ENCODE measurements around the gene MSI2. TPM values are rescaled to one million over a fixed set of nuclear protein-coding genes. Genes with fewer than 3 reads are reported as not detected.
"Not testable (repeated sequence)": the region's sequence is repeated elsewhere in the genome, so short reads cannot be mapped to it uniquely, and the experiment has no call there.

The MSI2 gene
- total RNA-seq, 4 donors from 2014 or later: 14.9 to 24.4 (median 19.8) TPM

DNA sequence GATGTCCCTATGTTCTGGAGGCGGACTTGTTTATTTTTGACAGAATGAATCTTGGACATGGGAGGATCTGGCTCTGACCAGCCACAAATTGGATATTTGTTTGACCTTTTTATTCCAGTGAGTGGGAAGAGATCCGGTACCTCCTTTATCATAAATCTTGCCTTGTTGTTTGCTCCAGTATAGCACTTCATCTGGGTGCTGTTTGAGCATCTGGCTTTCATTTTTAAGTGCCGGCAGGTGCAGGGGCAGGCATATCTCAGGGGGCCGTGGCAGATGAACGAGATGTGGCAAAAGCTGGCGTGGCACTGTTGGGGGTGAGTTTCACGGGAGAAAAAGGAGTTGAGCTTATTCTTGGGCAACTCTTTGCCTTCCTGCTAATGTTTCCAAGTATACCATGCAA is 37.8 kb downstream of the MSI2 start:
- no peak for ATAC-seq (ENCODE audit: low FRiP score)

DNA sequence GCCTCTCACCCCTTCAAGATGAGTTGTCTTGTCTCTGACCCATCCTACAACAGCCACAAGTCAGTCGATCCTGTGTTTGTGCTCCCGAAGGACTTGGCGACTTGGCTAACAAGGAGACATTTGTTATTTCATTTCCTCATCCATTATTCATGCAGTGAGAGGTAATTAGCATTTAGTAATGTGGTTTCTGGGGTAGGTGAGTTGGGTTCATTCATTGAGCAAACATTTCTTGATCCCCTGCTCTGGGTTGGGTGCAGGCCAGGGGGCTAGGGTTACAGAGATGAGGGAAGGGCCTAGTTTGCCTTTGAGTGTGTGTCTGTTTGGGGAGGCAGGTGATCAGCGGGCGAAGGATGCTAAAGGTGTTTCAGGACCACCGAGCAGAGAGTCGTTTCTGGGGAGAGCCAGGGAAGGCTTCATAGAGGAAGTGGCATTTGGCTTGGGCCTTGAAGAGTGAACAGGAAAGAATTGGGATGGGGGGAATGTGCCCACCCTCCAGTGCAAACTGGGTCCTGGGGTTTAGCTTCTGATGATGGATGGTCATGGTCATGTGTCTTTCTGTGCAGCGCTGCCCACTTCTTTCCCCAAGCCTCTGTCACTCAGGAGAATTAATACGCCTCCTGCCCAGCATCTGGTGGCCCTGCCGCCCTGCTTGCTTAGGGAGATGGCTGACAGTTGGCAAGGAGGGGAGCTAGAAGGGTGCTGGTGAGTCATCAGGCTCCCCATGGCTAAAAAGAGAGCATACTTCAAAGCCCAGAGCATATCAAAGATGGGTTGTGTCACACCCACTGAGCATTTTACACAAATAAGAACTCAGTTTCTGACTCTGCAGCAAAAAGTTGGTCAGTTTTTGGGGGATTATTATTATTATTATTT is 38.5 kb downstream of the MSI2 start:
- TF ChIP-seq, protein P1, sequence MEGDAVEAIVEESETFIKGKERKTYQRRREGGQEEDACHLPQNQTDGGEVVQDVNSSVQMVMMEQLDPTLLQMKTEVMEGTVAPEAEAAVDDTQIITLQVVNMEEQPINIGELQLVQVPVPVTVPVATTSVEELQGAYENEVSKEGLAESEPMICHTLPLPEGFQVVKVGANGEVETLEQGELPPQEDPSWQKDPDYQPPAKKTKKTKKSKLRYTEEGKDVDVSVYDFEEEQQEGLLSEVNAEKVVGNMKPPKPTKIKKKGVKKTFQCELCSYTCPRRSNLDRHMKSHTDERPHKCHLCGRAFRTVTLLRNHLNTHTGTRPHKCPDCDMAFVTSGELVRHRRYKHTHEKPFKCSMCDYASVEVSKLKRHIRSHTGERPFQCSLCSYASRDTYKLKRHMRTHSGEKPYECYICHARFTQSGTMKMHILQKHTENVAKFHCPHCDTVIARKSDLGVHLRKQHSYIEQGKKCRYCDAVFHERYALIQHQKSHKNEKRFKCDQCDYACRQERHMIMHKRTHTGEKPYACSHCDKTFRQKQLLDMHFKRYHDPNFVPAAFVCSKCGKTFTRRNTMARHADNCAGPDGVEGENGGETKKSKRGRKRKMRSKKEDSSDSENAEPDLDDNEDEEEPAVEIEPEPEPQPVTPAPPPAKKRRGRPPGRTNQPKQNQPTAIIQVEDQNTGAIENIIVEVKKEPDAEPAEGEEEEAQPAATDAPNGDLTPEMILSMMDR (IDR thresholded peaks at IDR 0.05): no peak
- ATAC-seq (ENCODE audit: low FRiP score) (no peak), DNase-seq (ENCODE audit: low spot score) (no peak)

More for the DNA sequence above, 37.8 kb downstream of the MSI2 start:
- no peak for DNase-seq (ENCODE audit: low spot score)
- TF ChIP-seq, protein P1 (IDR thresholded peaks at IDR 0.05): no peak

DNA sequence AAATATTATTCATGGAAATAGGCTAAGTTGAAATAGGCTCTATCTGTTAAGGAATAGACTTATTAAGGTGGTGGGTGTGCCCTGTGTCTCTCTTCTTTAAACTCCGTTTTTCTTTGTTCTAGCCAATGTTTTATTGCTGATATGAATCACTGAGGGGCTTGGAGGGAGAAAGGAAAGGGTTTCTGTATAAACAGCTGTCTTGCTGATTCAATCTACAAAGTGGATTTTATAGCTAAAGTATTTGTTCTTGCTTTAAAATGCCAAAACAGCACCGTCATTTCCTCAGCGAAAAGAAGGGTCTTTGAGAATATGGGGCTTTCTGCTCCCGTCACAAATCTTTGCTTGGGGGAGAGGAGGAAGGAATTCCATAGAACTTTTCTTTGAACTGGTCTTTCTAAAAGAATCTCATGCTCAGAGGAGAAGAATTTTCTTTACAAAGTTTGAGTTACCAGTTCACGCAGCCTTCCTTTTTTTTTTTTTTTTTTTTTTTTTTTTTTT is 39.3 kb downstream of the MSI2 start:
- no peak for DNase-seq (ENCODE audit: low spot score)
- TF ChIP-seq, protein P1 (IDR thresholded peaks at IDR 0.05): no peak
- no peak for ATAC-seq (ENCODE audit: low FRiP score)

DNA sequence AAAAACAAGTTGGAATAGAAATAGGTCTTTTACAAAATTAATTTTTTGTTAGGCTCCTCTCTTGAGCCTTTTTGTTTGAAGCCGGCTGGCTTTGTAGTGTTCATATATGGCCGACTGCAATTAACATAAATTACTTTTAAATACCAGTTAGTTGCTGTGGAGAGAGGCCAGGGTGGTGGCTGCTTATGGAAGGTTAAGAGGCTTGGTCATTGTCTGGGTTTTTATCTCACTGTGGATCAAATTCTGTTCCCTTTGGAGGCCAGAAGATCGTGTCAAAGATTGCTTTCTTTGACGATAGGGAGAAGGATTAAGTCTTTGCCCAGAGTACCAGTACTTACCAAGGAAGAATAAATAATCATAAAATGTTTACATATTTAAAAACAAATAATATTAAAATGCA is 39.9 kb downstream of the MSI2 start:
- DNase-seq (ENCODE audit: low spot score): no peak
- no peak for ATAC-seq (ENCODE audit: low FRiP score)
- TF ChIP-seq, protein P1 (IDR thresholded peaks at IDR 0.05): no peak

- TF ChIP-seq, protein P1 (IDR thresholded peaks at IDR 0.05): no peak
- no peak for DNase-seq (ENCODE audit: low spot score)
- no peak for ATAC-seq (ENCODE audit: low FRiP score)
These were observed 42.9 kb downstream of the MSI2 start for GRCh38 chr17:57299176-57299575.

DNA sequence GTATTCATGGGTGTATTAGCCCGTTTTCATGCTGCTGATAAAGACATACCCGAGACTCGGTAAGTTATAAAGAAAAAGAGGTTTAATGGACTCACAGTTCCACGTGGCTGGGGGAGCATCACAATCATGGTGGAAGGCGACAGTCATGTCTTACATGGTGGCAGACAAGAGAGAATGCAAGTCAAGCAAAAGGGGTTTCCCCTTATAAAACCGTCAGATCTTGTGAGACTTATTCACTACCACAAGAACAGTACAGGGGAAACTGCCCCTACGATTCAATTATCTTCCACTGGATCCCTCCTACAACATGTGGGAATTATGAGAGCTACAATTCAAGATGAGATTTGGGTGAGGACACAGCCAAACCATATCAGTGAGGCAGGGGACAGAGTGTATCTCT is 44.3 kb downstream of the MSI2 start:
- not testable (repeated sequence) for ATAC-seq (ENCODE audit: low FRiP score); DNase-seq (ENCODE audit: low spot score)

DNA sequence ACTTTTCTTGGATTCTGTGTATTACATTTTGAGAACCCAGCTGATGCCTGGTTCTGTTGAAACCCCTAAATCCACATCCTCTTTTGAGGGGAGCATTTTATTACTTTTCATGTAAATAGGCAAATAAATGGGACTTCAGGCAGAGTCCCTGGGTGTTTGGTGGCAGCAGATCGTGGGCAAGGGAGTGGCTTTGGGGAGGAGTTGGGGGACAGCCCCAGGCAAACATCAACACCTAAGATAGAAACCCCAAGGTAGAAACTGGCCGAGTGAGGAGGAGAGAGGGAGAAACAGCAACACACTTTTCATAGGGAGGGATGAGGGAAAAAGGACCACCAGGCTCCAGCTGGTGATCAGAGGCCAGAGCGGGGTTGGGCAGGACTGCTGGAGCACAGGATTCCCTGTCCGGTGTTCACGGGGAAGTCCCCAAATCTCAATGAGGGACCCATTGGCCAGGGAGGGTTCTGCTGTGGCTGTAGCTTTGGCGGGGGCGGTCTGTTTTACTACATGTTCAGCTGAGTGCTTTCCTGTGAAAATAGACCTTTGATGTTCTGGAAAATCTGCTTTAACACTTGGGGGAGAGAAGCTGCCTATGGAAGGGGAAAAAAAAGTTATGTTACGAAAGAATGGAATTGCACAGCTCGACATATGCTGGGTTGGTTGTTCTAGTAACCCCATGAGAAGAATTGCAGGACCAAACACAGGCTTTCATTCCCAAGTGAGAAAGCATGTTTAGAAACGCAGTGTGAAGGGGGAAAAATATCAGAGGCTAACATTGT is 46.6 kb downstream of the MSI2 start:
- TF ChIP-seq, protein P1 (IDR thresholded peaks at IDR 0.05): no peak
- no peak for ATAC-seq (ENCODE audit: low FRiP score)
- no peak for DNase-seq (ENCODE audit: low spot score)
